ENCODE results near the gene TMEM174.

GRCh38 chr5:73189871-73190376 lies 16.9 kb downstream of the TMEM174 start:
- TF ChIP-seq CTCF (IDR thresholded peaks at IDR 0.05; ENCODE audit: insufficient read depth, low read depth, low read length) (no peak), EZH2 (IDR thresholded peaks at IDR 0.05; ENCODE audit: insufficient read depth, low read length) (no peak)

Data from astrocyte (in vitro differentiated cells and primary cell).